ENCODE results near the gene MCF2L. TPM values are rescaled to one million over a fixed set of nuclear protein-coding genes. Genes with fewer than 3 reads are reported as not detected.

Gene MCF2L
- total and polyA plus RNA-seq, 4 donors, result 21.0 to 78.7 (median 35.9) TPM

- Histone ChIP-seq H3K36me3 (ENCODE audit: control insufficient read depth in 4 of 4, insufficient read depth in 4 of 4, low read length in 4 of 4) (no peaks in the 10 kb centered on the region), H3K9me3 (ENCODE audit: control insufficient read depth in 4 of 4, insufficient read depth in 3 of 4, low read length in 3 of 4) (no peaks in the 10 kb centered on the region), H3K4me3 (no peak overlapping the region), H3K4me1 (ENCODE audit: control insufficient read depth in 5 of 5, insufficient read depth in 5 of 5, low read length in 5 of 5) (peaks cover 0 to 13% (median 10%) of the 10 kb centered on the region in 5 donors), H3K27ac (ENCODE audit: low read depth in 1 of 2, low read length in 1 of 2) (no peak overlapping the region), H3K9ac (ENCODE audit: insufficient read depth in 1 of 2, low read length in 2 of 2) (no peak overlapping the region), H3K27me3 (ENCODE audit: control insufficient read depth in 3 of 3, insufficient read depth in 3 of 3, low read length in 2 of 3) (peaks cover 0 to 2% (median 0%) of the 10 kb centered on the region in 3 donors)
- ATAC-seq (ENCODE audit: insufficient read depth, low FRiP score) (no peak), DNase-seq (no peak)
- WGBS, 2 donors, result 77 to 90% methylated on average over 9 of the region's 9 CpGs
- no peak for TF ChIP-seq CTCF (IDR thresholded peaks at IDR 0.05; ENCODE audit: control extremely low read depth, extremely low read depth)
These were observed 17.2 kb upstream of the MCF2L start for GRCh38 chr13:112951674-112952371.

GRCh38 chr13:112952759-112953551 lies 16.1 kb upstream of the MCF2L start:
- Histone ChIP-seq H3K27me3 (ENCODE audit: control insufficient read depth in 3 of 3, insufficient read depth in 3 of 3, low read length in 2 of 3) (peaks cover 0 to 2% (median 0%) of the 10 kb centered on the region in 3 donors), H3K9me3 (ENCODE audit: control insufficient read depth in 4 of 4, insufficient read depth in 3 of 4, low read length in 3 of 4) (no peaks in the 10 kb centered on the region), H3K4me1 (ENCODE audit: control insufficient read depth in 5 of 5, insufficient read depth in 5 of 5, low read length in 5 of 5) (peaks cover 0 to 14% (median 11%) of the 10 kb centered on the region in 5 donors), H3K4me3 (no peak overlapping the region), H3K36me3 (ENCODE audit: control insufficient read depth in 4 of 4, insufficient read depth in 4 of 4, low read length in 4 of 4) (no peaks in the 10 kb centered on the region), H3K27ac (ENCODE audit: low read depth in 1 of 2, low read length in 1 of 2) (no peak overlapping the region), H3K9ac (ENCODE audit: insufficient read depth in 1 of 2, low read length in 2 of 2) (no peak overlapping the region)
- 64 to 80% methylated on average over 17 of the region's 17 CpGs for WGBS, 2 donors
- no peak for ATAC-seq (ENCODE audit: insufficient read depth, low FRiP score)
- no peak for TF ChIP-seq CTCF (IDR thresholded peaks at IDR 0.05; ENCODE audit: control extremely low read depth, extremely low read depth)
- DNase-seq, result no peak

- Histone ChIP-seq H3K4me3 (no peak overlapping the region), H3K27ac (ENCODE audit: low read depth in 1 of 2, low read length in 1 of 2) (peak overlapping the region in 1 of 2 donors; percentile 45), H3K9me3 (ENCODE audit: control insufficient read depth in 4 of 4, insufficient read depth in 3 of 4, low read length in 3 of 4) (no peaks in the 10 kb centered on the region), H3K36me3 (ENCODE audit: control insufficient read depth in 4 of 4, insufficient read depth in 4 of 4, low read length in 4 of 4) (no peaks in the 10 kb centered on the region), H3K4me1 (ENCODE audit: control insufficient read depth in 5 of 5, insufficient read depth in 5 of 5, low read length in 5 of 5) (peaks cover 0 to 17% (median 11%) of the 10 kb centered on the region in 5 donors), H3K27me3 (ENCODE audit: control insufficient read depth in 3 of 3, insufficient read depth in 3 of 3, low read length in 2 of 3) (peaks cover 0 to 2% (median 0%) of the 10 kb centered on the region in 3 donors), H3K9ac (ENCODE audit: insufficient read depth in 1 of 2, low read length in 2 of 2) (no peak overlapping the region)
- 75 to 84% methylated on average over 17 of the region's 17 CpGs for WGBS, 2 donors
- ATAC-seq (ENCODE audit: insufficient read depth, low FRiP score) (no peak), DNase-seq (no peak)
- no peak for TF ChIP-seq CTCF (IDR thresholded peaks at IDR 0.05; ENCODE audit: control extremely low read depth, extremely low read depth)
These were observed 15.2 kb upstream of the MCF2L start for GRCh38 chr13:112953591-112954487.

All from lung (tissue), 12 donors.